HCT116 (cell line): ENCODE results near the gene COQ2. TPM values are rescaled to one million over a fixed set of nuclear protein-coding genes. Genes with fewer than 3 reads are reported as not detected.

Experiments used
- ATAC-seq: fragments of 200-7000 bp; cut with Tn5 transposase; 2 replicates; pipeline ENCODE4 v1.9.1; 2020; ENCODE audit warnings: mild to moderate bottlenecking, moderate library complexity
- BruUV-seq: library from RNA; stranded (reverse); fragments of 400-500 nt; replicated peaks from 2 replicates; lab custom pipeline; 2021; lab: Mats Ljungman, UMichigan
- CTCF ChIA-PET: fragments of 300-600 bp; sonication (Branson Sonifier 250); formaldehyde crosslinking; loops from one replicate; lab custom pipeline; 2021; ENCODE audit warnings: antibody characterized with exemption; lab: Charles Lee
- POLR2A ChIA-PET: fragments of 300-600, 350-600 bp; sonication (Branson Sonifier 250); formaldehyde crosslinking; loops from one replicate; lab custom pipeline; 2021; ENCODE audit warnings: antibody characterized with exemption; lab: Charles Lee
- RAD21 ChIA-PET, 2 experiments: fragments of 300-600 bp; sonication (Branson Sonifier 250); formaldehyde crosslinking; loops; one replicate each; lab custom pipeline; 2023; ENCODE audit warnings: low total read pairs in 2 of 2; ENCODE audit not compliant: uncharacterized antibody in 2 of 2, unreplicated experiment in 2 of 2, low non-redundant PET in 1 of 2; lab: Charles Lee
- DNase-seq: peaks from one replicate; pipeline ENCODE4 v3.0.0-alpha.2; 2010; ENCODE audit warnings: low read depth, low spot score
- H2AFZ ChIP-seq: fragments of 200-600 bp; shearing (Covaris generic), sonication (generic); 2 replicates; pipeline ENCODE4 v1.6.1; 2017; ENCODE audit warnings: low read depth, mixed run types, mixed read lengths, antibody characterized with exemption, low read length; ENCODE audit not compliant: poor library complexity, severe bottlenecking
- H3K27ac ChIP-seq: 2 replicates; pipeline ENCODE4 v1.5.1; 2012; ENCODE audit warnings: low read depth, low read length
- H3K27me3 ChIP-seq: fragments of 200-600 bp; sonication (generic); 2 replicates; pipeline ENCODE4 v1.6.1; 2016; ENCODE audit warnings: mixed run types, low read length, mixed read lengths; ENCODE audit not compliant: insufficient read depth
- H3K36me3 ChIP-seq, 2 experiments: fragments of 200-500 bp in 1 of 2; fragments of 200-600 bp in 1 of 2; sonication (Bioruptor generic) in 1 of 2; sonication (generic) in 1 of 2; 2 replicates each; pipeline versions ENCODE4 v1.5.1 to v1.6.1; 2014 to 2016; ENCODE audit warnings: low read length in 2 of 2, inconsistent platforms in 1 of 2, mixed read lengths in 1 of 2, mixed run types in 1 of 2; ENCODE audit not compliant: insufficient read depth in 2 of 2, control insufficient read depth in 1 of 2
- H3K4me1 ChIP-seq, 2 experiments: fragments of 200-600 bp in 1 of 2; sonication (generic) in 1 of 2; 2 replicates each; pipeline versions ENCODE4 v1.5.1 to v1.6.1; 2012 to 2017; ENCODE audit warnings: low read length in 2 of 2, inconsistent platforms in 1 of 2, mild to moderate bottlenecking in 1 of 2, mixed read lengths in 1 of 2, mixed run types in 1 of 2, moderate library complexity in 1 of 2; ENCODE audit not compliant: insufficient read depth in 2 of 2, control insufficient read depth in 1 of 2
- H3K4me2 ChIP-seq: fragments of 200-600 bp; sonication (generic); 2 replicates; pipeline ENCODE4 v1.6.1; 2017; ENCODE audit warnings: mixed run types, low read length, mixed read lengths
- H3K4me3 ChIP-seq, 2 experiments: fragments of 200-600 bp in 1 of 2; sonication (generic) in 1 of 2; replicated peaks in 1 of 2; 2 replicates each; pipeline ENCODE4 v1.5.1; 2011 to 2016; ENCODE audit warnings: low read length in 2 of 2, control low read depth in 1 of 2, low read depth in 1 of 2, mild to moderate bottlenecking in 1 of 2, mixed read lengths in 1 of 2, mixed run types in 1 of 2
- H3K79me2 ChIP-seq: fragments of 200-600 bp; sonication (generic); 2 replicates; pipeline ENCODE4 v1.6.1; 2017; ENCODE audit warnings: mild to moderate bottlenecking, mixed run types, low read length, moderate library complexity, mixed read lengths; ENCODE audit not compliant: insufficient read depth
- H3K9ac ChIP-seq: fragments of 200-600 bp; sonication (generic); 2 replicates; pipeline ENCODE4 v1.6.1; 2016; ENCODE audit warnings: low read length, mixed read lengths
- H3K9me2 ChIP-seq: fragments of 200-600 bp; sonication (generic), shearing (Covaris generic); 2 replicates; pipeline ENCODE4 v1.6.1; 2017; ENCODE audit warnings: mixed run types, mild to moderate bottlenecking, moderate library complexity; ENCODE audit not compliant: insufficient read depth
- H3K9me3 ChIP-seq, 2 experiments: fragments of 200-500 bp in 1 of 2; fragments of 200-600 bp in 1 of 2; sonication (Bioruptor generic) in 1 of 2; sonication (generic) in 1 of 2; 2 replicates each; pipeline ENCODE4 v1.6.1; 2014 to 2017; ENCODE audit warnings: low read length in 2 of 2, mixed read lengths in 2 of 2, inconsistent platforms in 1 of 2, low read depth in 1 of 2, mild to moderate bottlenecking in 1 of 2, mixed run types in 1 of 2, moderate library complexity in 1 of 2; ENCODE audit not compliant: control insufficient read depth in 1 of 2, insufficient read depth in 1 of 2
- H4K20me1 ChIP-seq: fragments of 200-600 bp; sonication (generic), shearing (Covaris generic); 2 replicates; pipeline ENCODE4 v1.6.1; 2017; ENCODE audit warnings: mixed run types, mild to moderate bottlenecking, moderate library complexity; ENCODE audit not compliant: insufficient read depth
- ATF3 ChIP-seq: IDR thresholded peaks from 2 replicates; pipeline ENCODE4 v1.6.1; 2012
- CBX3 ChIP-seq: IDR thresholded peaks from 2 replicates; pipeline ENCODE4 v1.6.1; 2012; ENCODE audit warnings: low read depth
- CEBPB ChIP-seq: IDR thresholded peaks from 2 replicates; pipeline ENCODE4 v1.6.1; 2012; ENCODE audit warnings: low read depth
- EGR1 ChIP-seq: IDR thresholded peaks from 2 replicates; pipeline ENCODE4 v1.6.1; 2012; ENCODE audit warnings: low read depth
- EZH2 ChIP-seq: fragments of 200-600 bp; sonication (generic); IDR thresholded peaks from 2 replicates; pipeline ENCODE4 v1.6.1; 2017; ENCODE audit warnings: antibody characterized with exemption, mixed run types
- FOSL1 ChIP-seq: IDR thresholded peaks from 2 replicates; pipeline ENCODE4 v1.6.1; 2012; ENCODE audit warnings: low read depth
- JUND ChIP-seq: IDR thresholded peaks from 2 replicates; pipeline ENCODE4 v1.6.1; 2012
- MAX ChIP-seq: IDR thresholded peaks from 2 replicates; pipeline ENCODE4 v1.6.1; 2012
- POLR2A ChIP-seq: IDR thresholded peaks from 2 replicates; pipeline ENCODE4 v1.7.0; 2011; ENCODE audit warnings: borderline replicate concordance; ENCODE audit not compliant: insufficient read depth, insufficient read length; ENCODE audit errors: extremely low read depth
- POLR2AphosphoS5 ChIP-seq: IDR thresholded peaks from 2 replicates; pipeline ENCODE4 v1.6.1; 2011; ENCODE audit warnings: mild to moderate bottlenecking, low read depth, low read length, moderate library complexity
- REST ChIP-seq: IDR thresholded peaks from 2 replicates; pipeline ENCODE4 v1.6.1; 2012; ENCODE audit warnings: low read depth
- SIN3A ChIP-seq: IDR thresholded peaks from 2 replicates; pipeline ENCODE4 v1.6.1; 2012; ENCODE audit warnings: low read depth
- SRF ChIP-seq: IDR thresholded peaks from 2 replicates; pipeline ENCODE4 v1.6.1; 2012; ENCODE audit warnings: low read depth
- TCF7L2 ChIP-seq: IDR thresholded peaks from 2 replicates; pipeline ENCODE4 v1.7.0; 2011; ENCODE audit warnings: borderline replicate concordance, inconsistent platforms; ENCODE audit not compliant: insufficient read depth, insufficient read length; ENCODE audit errors: extremely low read depth
- ZBTB33 ChIP-seq: IDR thresholded peaks from 2 replicates; pipeline ENCODE4 v1.6.1; 2011; ENCODE audit warnings: mild to moderate bottlenecking, low read length, moderate library complexity; ENCODE audit not compliant: insufficient replicate concordance; ENCODE audit errors: extremely low read depth
- ZFX ChIP-seq: fragments of 450-650 bp; IDR thresholded peaks from 2 replicates; pipeline ENCODE4 v1.6.1; 2017
- ZNF274 ChIP-seq: fragments of 200-500 bp; sonication (Bioruptor generic); IDR thresholded peaks from 2 replicates; pipeline ENCODE4 v1.6.1; 2014; ENCODE audit warnings: mild to moderate bottlenecking, low read depth, low read length, inconsistent platforms
- intact Hi-C: fragments of 100-400 bp; cut with micrococcal nuclease; formaldehyde crosslinking; loops from 2 replicates; pipeline ENCODE4 v1.10.0; 2022
- total RNA-seq: library from RNA; stranded (reverse); gene quantifications from one replicate; pipeline ENCODE4 v1.2.1, GENCODE V29; 2021; ENCODE audit not compliant: unreplicated experiment

Gene COQ2
- total RNA-seq, 1 experiment from 2014 or later = 20.6 TPM

DNA sequence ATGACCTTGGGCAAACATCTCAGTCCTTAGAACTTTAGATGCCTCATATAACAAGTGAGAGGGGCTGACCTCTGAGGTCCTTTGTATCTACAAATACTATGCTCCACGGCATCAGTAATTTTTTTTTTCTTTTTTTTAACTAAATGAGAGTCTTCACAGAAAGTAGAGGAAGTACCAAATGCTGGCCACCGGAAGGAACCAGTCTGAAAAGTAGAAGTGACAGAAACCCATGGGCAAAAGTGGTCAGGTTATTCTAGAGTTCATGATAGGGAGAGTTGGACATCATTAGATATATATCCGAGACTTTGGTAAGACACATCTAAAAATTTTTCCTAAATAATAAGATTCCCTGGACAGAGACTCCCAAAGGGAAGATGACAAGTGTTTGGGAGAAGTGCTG is 53.7 kb downstream of the COQ2 start:
- TF ChIP-seq ZBTB33 = no peak
- no peak for TF ChIP-seq TCF7L2
- no peak for TF ChIP-seq SIN3A
- no peak for TF ChIP-seq FOSL1
- TF ChIP-seq SRF = no peak
- no peak for TF ChIP-seq POLR2A
- Histone ChIP-seq H3K4me1 (peaks cover 0 to 20% of the 10 kb centered on the region in 2 experiments; a peak in 2 of 4 replicates), H3K27me3 (no peaks in the 10 kb centered on the region), H3K27ac (no peak overlapping the region), H3K79me2 (no peaks in the 10 kb centered on the region), H2AFZ (no peak overlapping the region), H3K9me3 (no peaks in the 10 kb centered on the region), H3K4me2 (no peak overlapping the region), H3K9ac (no peak overlapping the region), H3K36me3 (no peaks in the 10 kb centered on the region), H3K9me2 (no peaks in the 10 kb centered on the region), H3K4me3 (no peak overlapping the region), H4K20me1 (no peaks in the 10 kb centered on the region)
- intact Hi-C loops = no loop called here
- ChIA-PET CTCF (no interaction called here), RAD21 (no interaction called here), POLR2A (no interaction called here)
- BruUV-seq = no TSS peak
- ATAC-seq (no peak), DNase-seq (no peak)

DNA sequence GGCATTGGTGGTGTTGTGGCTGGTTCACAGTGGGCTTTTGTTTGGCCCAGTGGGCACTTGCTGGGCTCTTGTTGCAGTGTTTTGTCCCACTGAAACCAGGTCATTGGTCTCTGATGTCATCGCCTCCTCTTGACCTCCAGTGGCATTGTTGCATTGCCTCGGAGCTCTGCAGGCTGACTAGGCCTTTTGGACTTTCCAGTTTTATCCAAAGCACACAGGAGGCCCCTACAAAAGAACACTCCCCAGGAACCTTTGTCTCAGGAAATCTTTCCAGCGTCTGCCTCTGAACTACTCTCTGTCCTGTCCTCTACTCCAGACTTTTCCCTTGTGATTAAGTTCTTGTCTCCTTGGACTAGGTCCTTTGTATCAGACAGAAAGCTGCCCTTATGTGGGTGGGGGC is 54.8 kb downstream of the COQ2 start:
- no peak overlapping the region for H3K4me2 ChIP-seq
- H3K4me3 ChIP-seq = no peak overlapping the region
- ChIA-PET RAD21 (no interaction called here), POLR2A (no interaction called here), CTCF (no interaction called here)
- H3K9me3 ChIP-seq = no peaks in the 10 kb centered on the region
- no peak overlapping the region for H2AFZ ChIP-seq
- no TSS peak for BruUV-seq
- intact Hi-C loops = no loop called here
- H3K27me3 ChIP-seq = no peaks in the 10 kb centered on the region
- H4K20me1 ChIP-seq = no peaks in the 10 kb centered on the region
- H3K27ac ChIP-seq = no peak overlapping the region
- no peak overlapping the region for H3K9ac ChIP-seq
- no peaks in the 10 kb centered on the region for H3K79me2 ChIP-seq
- no peaks in the 10 kb centered on the region for H3K36me3 ChIP-seq
- DNase-seq (no peak), ATAC-seq (no peak)
- H3K4me1 ChIP-seq = peaks cover 0 to 9% of the 10 kb centered on the region in 2 experiments; a peak in 2 of 4 replicates
- H3K9me2 ChIP-seq = no peaks in the 10 kb centered on the region
- no peak for TF ChIP-seq EGR1
- TF ChIP-seq ZNF274 = no peak
- TF ChIP-seq TCF7L2 = no peak
- TF ChIP-seq ZFX = no peak
- TF ChIP-seq EZH2 = no peak
- no peak for TF ChIP-seq REST
- TF ChIP-seq POLR2AphosphoS5 = no peak
- TF ChIP-seq CEBPB = no peak
- TF ChIP-seq SIN3A = no peak
- TF ChIP-seq ATF3 = no peak
- no peak for TF ChIP-seq CBX3
- TF ChIP-seq JUND = no peak
- TF ChIP-seq MAX = no peak
